ENCODE data around the gene SOCS1. TPM values are rescaled to one million over a fixed set of nuclear protein-coding genes. Genes with fewer than 3 reads are reported as not detected.

The SOCS1 gene
- total and polyA plus RNA-seq, 2 donors (not counting 3 experiments of a cell fraction or from before 2014, with no cell fraction given) = 1.1 to 1.7 TPM

DNA sequence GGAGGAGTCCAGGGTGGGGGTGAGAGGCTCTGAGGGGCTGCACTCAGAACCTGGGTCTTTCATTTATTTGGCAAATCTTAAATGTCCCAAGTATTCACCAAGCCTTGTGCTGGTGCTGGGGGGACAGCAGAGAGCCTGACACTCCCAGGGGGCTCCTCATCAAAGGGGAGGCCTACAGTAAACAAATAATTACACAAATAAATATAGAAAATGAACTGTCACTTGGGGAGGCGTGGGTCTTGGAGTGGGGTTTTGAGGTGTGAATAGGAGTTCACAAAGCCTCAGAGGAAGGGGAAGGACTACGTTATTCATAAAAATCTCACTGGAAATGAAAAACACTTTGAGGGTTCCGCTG lies 40.3 kb upstream of the SOCS1 start:
- no peaks in the 10 kb centered on the region for H3K27me3 ChIP-seq (ENCODE audit: control insufficient read depth in 2 of 2, insufficient read depth in 2 of 2, low read length in 2 of 2)
- FAIRE-seq = no peak
- H3K9ac ChIP-seq (replicated peaks; ENCODE audit: extremely low read depth, insufficient read depth, low read length) = no peak overlapping the region
- no peak for DNase-seq (ENCODE audit: low read depth, low spot score)
- ChIA-PET CTCF (interaction anchor here (1.6 kb wide), 1 partner anchor 60 kb away, joined by 4 read pairs; no protein-coding TSS in a partner anchor), POLR2A (no interaction called here)
- intact Hi-C loops (cut with micrococcal nuclease) (no loop called here), dilution Hi-C loops (cut with MboI; ENCODE audit: extremely low pct_ligation_motif_present, low sequenced_read_pairs) (no loop called here)
- H3K4me2 ChIP-seq (ENCODE audit: insufficient read depth, low read length) = no peak overlapping the region
- no peaks in the 10 kb centered on the region for H4K20me1 ChIP-seq (replicated peaks; ENCODE audit: control insufficient read depth, extremely low read depth, insufficient read depth, low read length)
- no peaks in the 10 kb centered on the region for H3K4me1 ChIP-seq (ENCODE audit: control insufficient read depth, extremely low read depth, insufficient read depth, low read length)
- no peaks in the 10 kb centered on the region for H3K79me2 ChIP-seq (ENCODE audit: control insufficient read depth, insufficient read depth, low read length)
- no peak overlapping the region for H3K4me3 ChIP-seq (replicated peaks in 1 of 3; ENCODE audit: insufficient read depth in 1 of 3, low read depth in 1 of 3, low read length in 3 of 3)
- no TSS peak for BruUV-seq (replicated peaks)
- no peak overlapping the region for H3K27ac ChIP-seq (ENCODE audit: insufficient read depth, low read depth, low read length)
- H3K9me3 ChIP-seq (replicated peaks; ENCODE audit: control insufficient read depth, insufficient read depth, low read length) = no peaks in the 10 kb centered on the region
- no peaks in the 10 kb centered on the region for H3K9me1 ChIP-seq (replicated peaks; ENCODE audit: control insufficient read depth, extremely low read depth, insufficient read depth, low read length)
- TF ChIP-seq MAX (IDR thresholded peaks at IDR 0.05; ENCODE audit: insufficient read depth, insufficient read length) (no peak), CTCF (IDR thresholded peaks at IDR 0.05; ENCODE audit: extremely low read depth in 1 of 2, insufficient read depth in 1 of 2, low read depth in 1 of 2, low read length in 2 of 2) (no peak), POLR2AphosphoS5 (IDR thresholded peaks at IDR 0.05; ENCODE audit: insufficient read depth, low read depth, low read length) (no peak), GATA2 (IDR thresholded peaks at IDR 0.05; ENCODE audit: insufficient read depth, insufficient read length, low read depth, low read length) (no peak), EZH2 (IDR thresholded peaks at IDR 0.05; ENCODE audit: borderline replicate concordance, low read depth, low read length, severe bottlenecking) (no peak), JUN (IDR thresholded peaks at IDR 0.05; ENCODE audit: borderline replicate concordance, insufficient read depth, insufficient read length, low read depth) (no peak), FOS (IDR thresholded peaks at IDR 0.05; ENCODE audit: borderline replicate concordance, insufficient read depth, low read length) (no peak), POLR2A (IDR thresholded peaks at IDR 0.05; ENCODE audit: low read depth, low read length) (no peak), MYC (IDR thresholded peaks at IDR 0.05; ENCODE audit: low read depth, low read length) (no peak)
- no peaks in the 10 kb centered on the region for H3K36me3 ChIP-seq (ENCODE audit: control insufficient read depth in 2 of 2, extremely low read depth in 1 of 2, insufficient read depth in 2 of 2, low read length in 2 of 2)
- no peak overlapping the region for H2AFZ ChIP-seq (ENCODE audit: low read depth, low read length)
